Kidney glomerular epithelial cell (primary cell): ENCODE measurements around the gene RBBP6.

ENCODE experiments used
- DNase-seq: peaks from one replicate; lab custom pipeline; 2025; lab: John Stamatoyannopoulos, UW

RBBP6 gene

DNA sequence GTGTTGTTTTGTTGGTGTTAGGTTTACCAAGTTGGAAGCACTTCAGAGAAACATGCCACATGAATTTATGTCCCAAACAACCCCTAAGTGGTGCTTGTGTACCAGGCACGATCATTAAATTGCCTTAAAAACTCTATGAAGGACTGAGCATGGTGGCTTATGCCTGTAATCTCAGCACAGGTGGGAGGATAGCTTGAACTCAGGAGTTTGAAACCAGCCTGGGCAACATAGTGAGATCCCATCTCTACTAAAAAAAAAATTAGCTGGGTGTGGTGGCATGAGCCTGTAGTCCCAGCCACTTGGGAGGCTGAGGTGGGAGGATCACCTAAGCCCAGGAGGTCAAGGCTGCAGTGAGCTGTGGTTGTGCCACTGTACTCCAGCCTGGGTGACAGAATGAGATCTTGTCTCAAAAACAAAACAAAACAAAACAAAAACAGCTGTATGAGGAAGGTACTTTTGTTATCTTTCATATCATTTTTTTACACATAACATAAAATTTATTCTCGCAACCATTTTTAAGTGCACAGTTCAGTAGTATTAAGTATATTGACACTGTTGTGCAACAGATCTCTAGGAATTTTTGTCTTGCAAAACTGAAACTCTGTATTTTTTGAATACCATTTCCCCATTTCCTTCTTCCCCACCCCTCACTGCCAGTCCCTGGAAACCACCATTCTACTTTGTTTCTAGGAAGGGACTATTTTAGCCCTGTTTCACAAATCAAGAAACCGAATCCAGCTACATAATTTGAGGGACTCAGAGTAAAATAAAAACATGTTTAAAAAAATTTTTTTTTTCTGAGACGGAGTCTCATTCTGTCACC, 14.3 kb upstream of the RBBP6 start:
- DNase-seq: no peak

DNA sequence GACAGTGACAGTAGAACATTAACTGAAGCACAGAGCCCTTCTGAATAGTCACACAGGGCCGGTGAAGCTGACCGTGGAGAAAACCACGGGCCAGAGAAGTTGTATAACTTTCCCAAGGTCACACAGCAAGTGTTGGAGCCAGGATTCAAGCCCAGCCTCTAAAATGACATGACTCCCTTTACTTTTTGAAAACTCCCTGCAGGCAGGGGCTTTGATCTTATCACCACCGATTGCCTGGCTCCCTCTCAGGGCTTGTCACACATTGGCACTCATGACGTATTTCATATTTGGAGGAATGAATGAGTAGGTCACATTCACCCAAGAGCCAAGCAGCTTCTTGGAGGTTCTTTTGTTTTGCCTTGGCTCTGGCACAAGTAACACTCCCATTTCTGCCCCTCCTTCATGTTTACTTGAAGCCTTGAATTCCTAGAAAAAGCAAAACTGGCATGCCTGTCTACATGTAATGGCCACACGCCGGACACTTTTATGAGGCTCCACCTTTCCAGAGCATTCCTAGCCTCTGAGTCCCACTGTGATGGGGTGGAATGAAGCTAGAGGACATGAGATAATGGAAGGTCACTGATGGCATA, 13.3 kb upstream of the RBBP6 start:
- no peak for DNase-seq

DNA sequence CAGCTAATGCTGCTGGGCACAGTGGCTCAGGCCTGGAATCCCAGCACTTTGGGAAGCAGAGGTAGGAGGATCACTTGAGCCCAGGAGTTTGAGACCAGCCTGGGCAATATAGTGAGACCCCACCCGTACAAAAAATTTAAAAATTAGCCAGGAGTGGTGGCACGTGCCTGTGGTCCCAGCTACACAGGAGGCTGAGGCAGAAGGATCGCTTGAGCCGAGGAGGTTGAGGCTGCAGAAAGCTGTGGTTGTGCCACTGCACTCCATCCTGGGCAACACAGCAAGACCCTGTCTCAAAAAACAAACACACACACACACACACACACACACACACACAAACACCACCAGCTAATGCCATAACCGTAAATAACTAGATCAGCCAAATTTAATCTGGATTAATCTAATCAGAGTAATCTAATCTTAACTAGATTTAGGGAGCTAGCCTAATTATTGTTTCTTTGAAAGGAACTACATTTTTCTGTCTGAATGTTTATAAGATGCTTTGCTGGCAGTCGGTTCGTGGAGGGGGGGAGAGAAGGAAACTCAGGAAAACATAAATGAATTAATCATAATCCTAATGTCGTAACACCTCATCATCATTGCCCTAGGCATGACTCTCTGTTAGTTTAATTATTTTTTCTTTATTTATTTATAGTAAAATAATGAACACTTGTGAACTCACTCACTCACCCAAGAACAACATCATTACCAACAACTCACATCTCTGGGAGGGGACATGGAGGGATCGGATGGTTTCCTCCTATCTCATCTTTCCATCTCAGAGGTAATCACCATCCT, 12.5 kb upstream of the RBBP6 start:
- DNase-seq: no peak

DNA sequence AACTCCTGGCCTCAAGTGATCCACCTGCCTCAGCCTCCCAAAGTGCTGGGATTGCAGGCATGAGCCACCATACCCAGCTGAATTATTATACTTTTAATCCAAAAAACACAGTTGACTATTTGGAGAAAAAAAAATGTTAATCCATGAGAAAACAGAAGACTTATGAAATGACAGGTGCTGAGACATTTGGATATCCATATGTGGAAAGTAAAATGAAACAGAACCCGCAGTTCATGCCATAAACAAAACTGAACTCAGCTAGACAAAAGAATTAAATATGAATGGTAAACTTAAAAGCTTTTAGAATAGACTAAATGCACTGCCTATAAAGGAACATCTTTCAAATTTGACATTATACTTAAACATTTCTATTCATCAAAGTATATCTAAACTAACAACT, 8.2 kb upstream of the RBBP6 start:
- DNase-seq: no peak

DNA sequence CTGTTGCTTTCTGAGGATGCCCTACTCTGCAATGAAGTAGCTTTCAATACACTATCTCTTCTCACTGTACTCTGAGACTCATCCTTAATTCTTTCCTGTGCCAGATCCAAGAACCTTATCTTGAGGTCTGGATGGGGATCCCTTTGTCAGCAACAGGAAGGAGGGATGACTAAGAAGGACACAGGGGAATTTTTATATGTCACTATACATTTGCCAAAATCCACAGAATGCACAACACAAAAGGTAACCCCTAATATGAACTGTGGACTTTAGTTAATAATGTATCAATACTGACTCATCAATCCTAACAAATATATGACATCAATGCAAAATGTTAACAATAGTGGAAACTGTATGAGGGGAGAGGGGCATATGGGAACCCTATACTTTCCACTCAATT, 4.7 kb upstream of the RBBP6 start:
- no peak for DNase-seq

DNA sequence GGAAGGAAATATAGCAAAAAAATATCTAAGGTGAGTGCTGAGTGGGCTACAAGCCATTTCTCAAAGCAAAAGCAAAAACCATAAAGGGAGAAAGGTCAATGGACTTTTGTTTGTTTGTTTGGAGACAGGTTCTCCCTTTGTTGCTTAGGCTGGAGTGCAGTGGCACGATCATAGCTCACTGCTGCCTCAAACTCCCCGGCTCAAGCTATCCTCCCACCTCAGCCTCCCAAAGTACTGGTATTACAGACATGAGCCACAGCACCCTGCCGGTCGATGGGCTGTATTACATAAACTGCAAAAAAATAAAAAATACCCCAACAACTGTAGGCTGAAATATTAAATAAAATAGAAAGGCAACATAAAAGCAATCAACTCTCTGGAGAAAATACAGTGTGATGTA, 3.5 kb upstream of the RBBP6 start:
- DNase-seq: no peak

DNA sequence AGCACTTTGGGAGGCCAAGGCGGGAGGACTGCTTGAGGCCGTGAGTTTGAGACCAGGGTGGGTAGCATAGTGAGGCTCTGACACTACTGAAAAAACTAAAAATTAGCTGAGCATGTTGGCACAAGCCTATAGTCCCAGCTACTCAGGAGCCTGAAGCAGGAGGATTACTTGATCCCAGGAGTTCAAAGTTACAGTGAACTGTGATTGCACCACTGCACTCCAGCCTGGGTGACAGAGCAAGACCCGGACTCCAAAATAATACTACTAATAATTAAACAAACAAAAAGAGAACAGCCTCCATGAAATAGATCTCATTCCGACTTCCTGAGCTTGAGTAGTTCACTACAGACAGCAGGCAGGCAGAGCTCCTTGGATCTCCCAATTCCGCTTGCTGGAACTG, 2.7 kb upstream of the RBBP6 start:
- no peak for DNase-seq

DNA sequence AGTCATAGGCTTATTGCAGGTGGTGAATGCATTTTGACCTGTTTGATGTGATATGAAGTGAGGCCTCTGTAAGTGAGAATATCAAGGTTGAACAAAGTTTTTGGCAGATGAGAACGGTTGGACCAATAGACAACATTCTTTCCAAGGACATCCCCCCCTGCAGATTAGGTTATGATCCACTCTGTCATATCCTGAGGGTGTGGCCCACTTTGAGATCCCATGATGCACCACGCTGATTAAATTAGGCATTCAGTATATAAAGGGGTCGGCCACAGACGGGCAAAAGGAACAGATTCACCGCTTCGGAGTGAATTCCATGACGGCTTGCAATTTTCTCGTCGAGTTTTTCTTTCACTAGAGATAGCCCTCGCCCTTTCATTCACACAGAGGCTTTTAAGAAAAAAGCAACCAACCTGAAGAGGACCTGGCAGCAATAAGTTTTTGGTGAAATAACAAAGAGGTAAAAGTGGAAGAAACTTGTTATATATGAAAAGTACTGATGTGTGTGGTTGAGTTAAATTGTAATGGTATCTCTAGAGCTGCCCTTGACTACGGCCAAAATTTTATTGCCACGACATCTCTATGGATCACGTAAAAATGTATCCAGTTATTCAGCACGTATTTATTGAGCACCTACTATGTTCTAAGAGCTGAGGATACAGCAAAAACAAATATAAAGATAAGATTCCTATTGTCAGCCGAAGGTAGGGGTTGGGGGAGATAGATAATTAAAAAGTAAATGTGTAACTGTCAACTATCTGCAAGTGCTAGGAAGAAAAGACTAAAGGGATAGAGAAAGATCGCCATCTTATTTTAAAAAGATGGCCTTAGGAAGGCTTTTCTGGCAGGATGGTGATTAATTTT, 1.7 kb upstream of the RBBP6 start:
- no peak for DNase-seq

DNA sequence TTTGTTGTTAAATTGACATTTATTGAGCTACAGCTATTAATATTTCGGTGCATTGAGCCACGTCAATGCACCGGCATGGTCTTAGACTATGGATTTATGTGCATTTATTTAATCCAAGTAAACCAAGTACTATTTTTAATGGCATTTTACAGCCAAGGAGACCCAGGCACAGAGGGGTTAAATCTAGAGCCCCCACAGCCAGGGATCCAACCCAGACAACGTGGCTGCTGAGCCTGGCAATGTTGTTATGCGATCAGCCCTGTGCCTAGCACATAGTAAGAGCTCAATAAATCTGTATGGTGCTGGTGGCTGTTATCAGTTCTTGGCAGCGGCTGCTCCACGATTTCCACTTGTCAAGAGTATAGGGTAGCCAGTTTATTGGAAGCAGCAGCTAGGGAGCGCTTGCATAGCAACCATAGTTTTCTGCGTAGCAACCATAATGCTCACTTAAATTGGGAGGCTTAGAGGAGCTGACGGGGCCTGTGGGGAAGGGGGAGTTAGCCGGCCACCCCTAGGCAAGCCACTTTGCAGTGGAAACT, 541 bp upstream of the RBBP6 start:
- DNase-seq: peak; percentile 89

DNA sequence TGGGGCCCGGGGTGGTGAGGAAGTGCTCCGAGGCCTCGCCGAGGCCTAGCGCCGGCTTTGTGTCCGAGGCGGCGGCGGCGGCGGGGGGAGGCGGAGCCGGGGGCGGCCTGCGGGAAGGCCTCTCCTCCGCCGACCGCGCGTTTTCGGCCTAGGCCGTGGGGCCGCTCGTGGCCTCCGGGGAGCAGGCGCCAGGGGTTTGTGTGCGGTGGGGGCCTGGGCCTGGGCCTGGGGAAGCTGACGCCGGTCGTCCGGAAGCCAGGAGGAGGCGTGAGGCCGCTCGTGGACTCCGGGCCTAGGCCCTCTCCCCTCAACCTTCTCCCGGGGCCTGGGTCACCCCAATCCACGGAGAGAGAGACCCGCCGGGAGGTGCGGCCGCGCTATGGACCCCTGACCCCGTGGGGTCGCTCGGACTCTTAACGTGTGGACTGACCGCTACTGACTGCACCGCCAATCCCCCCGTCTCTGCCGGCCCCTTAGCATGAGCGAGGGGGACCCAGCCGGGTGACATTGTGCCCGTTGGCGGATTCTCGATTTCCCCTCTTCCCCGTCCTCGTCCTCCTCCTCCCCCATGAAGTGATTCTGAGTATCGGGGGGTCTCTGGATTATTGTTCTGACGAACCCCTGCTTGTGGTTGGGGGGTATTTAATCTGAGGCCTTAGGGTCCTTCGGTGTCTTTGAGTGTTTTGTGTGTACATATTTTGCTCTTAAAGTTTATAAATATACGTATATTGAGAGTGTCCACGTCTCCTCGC, 660 bp downstream of the RBBP6 start:
- DNase-seq: no peak

DNA sequence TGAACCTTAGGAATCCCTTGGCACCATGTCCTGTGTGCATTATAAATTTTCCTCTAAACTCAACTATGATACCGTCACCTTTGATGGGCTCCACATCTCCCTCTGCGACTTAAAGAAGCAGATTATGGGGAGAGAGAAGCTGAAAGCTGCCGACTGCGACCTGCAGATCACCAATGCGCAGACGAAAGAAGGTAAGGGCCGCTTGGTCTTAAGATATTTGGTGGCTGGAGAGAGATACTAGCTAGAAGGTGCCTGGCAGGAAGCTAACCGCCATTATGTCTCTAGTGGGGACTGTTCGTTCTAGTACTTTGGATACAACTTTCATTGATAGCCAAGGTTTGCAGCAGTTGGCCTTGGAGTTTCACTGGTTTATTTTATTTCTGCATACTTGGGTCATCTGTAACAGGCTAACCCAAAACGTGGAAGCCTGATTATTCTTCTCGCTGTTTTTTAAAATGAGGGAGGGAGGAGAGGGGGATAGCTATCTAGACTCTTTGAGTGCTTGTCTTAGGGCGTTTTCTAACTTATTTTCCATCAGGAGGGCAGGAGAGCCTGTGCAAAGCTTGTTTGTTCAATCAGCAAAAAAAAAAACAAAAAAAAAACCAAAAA, 1.3 kb downstream of the RBBP6 start:
- peak; percentile 25 for DNase-seq

DNA sequence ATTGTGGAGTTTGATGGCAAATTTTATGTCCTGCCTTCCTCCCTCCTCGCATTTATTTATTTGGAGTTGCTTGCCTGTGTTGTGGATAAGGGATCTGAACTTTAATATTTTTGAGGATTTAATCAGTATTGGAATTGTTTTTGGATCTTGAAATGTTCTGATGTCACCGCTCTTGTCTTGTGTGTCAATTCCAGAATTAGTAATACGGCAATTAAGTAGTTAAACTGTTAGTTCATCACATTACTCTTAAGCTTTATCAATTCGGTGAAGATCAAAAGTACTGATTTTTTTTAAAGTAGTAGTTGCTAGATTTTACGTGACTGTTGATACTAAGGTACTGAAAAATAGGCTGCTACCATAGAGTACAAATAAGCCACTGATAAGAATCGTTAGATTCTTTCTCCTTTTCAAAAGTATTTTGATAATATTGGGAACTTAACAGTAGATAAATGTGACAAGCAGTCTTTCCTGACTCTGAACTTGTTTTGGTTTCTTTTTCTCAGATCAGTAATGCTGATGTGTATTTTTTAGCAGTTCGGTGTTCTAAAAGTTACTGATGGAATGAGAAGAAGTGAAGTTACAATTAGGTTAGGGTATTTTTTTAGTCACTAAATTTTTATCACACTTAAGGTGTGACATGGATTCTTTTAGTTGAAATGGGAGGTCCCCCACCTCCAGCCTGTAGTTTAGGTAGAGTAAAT, 2.0 kb downstream of the RBBP6 start:
- no peak for DNase-seq

DNA sequence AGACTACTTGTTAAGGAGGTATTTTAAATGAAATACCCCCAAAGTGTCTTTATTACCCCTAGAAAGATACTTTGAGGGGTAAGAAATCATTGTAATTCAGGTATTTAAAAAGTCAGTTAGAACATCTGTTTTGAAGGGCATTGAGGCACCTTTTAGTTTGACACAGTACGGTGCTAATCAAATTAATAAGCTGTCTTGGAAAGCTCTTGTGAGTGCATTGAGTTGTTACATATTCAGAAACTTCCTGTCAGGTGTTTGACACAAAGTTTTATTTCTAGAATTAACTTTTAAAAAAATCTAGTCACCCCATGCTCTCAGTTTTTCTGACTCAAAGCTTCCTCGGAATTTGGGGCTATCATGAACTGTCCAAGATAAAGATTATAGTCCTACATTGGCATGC, 4.6 kb downstream of the RBBP6 start:
- DNase-seq: no peak

DNA sequence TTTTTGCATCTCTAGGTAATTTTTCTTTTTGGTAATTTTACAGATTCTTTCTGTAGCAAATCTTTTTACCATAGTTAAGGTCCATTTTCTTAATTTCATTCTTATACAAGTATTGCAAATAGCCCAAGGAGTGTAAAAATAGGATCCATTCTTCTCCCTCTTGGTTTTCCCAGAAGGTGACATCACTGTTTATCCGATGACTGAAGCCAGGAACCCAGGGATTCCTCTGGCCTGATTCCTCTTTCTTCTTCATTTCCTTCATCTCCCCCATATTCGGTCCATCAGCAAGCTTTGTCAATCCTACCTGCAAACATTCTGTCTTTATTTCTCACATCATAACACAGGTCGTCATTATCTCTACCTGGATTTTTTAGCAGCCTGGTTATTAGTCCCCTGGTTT, 5.3 kb downstream of the RBBP6 start:
- DNase-seq: peak; percentile 32

DNA sequence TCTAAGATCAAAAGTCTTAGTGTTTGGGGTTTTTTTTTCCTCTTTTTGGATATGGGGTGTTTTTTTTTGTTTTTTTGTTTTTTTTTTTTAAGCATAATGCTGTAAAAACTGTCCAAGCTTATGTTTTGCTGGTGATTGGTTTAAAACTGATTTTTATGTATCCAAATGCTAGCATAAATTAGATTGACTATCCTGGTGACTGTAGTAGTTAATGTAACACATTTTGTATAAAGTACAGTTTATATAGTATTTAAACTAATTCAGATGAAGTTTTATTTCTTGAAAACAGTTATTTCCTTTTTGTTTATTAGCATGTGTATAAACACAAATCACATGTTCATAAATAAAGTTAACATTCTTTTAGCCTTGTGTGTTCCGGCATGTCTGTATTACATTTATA, 10.9 kb downstream of the RBBP6 start:
- no peak for DNase-seq

DNA sequence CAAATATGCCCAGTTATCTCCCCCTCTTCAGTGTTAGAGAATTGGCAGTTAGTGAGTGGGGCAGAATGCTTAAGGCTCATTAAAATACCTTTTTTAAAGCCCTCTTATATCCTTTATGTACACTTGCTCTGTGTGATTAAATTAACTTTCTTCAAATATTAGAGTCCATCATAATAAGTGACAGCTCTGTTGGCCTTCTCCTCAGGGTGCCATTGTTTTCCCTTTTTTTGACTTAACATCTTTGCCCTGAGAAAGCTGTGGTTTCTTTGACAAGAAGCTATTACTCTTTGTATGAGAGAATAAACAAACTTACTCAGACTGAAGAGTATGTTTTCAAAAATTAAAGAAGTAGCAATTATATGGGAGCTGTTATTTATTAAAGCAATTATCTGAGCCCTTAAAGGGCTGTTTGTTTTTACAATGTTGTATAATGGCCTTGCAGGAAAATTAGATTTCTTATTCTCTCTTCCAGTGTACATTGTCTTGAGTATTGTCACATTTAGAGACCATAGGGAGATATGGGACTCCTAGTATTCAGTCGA, 13.4 kb downstream of the RBBP6 start:
- DNase-seq: no peak

DNA sequence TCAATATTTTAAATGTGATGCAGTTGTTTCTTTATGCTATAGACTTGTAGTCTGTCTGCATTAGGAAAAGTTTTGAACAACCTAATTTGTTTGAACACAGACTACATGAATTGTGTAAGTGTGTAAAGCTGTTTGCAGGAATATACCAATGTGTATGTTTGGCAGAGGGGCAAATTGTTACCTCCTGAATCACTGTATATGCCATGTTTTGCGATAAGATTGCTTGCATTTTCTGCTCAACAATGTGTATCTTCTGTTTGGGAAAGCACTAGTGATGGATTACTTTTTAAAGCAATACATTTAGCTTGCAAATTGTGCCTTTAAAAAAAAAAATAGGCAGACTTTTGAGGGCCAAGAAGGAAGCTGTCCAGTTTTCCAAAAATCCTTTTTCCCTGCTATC, 14.6 kb downstream of the RBBP6 start:
- DNase-seq: no peak

DNA sequence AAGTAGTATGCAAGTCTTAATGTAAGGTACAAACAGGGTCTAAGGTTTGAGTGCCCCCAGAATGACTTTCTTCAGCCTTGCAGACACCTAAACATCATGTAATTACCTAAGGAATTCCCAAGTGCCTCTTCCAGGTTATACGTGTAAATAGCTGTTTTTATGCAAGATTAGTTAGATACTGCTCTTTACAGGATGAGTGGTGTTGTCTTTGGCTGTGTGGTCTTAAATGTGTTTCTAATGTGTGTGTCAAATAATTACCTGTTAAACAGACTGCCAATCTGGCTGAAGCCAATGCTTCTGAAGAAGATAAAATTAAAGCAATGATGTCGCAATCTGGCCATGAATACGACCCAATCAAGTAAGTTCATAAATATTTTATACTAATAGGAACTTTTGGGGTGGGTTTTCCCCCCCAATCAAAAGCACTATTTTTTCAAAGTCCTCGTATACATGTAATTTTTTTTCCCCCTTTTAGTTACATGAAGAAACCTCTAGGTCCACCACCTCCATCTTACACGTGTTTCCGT, 16.0 kb downstream of the RBBP6 start:
- no peak for DNase-seq

DNA sequence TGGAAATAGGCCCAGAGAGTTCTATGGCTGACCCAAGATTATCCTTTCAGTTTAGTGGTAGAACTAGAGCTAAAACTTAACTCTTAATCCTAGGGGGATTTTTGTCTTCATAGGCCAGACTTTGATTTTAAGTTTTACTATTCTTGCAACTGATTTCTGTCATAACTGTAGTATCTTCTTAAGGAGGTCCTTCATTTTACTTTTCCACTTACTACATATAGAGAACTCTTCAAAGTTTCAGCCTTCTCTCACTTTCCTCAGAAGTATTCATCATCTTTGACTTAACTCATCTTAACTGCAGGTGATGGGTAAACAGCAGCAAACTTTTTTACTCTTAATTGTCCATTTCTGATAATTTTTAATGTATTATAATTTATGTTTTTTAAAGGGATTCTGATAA, 23.4 kb downstream of the RBBP6 start:
- no peak for DNase-seq

DNA sequence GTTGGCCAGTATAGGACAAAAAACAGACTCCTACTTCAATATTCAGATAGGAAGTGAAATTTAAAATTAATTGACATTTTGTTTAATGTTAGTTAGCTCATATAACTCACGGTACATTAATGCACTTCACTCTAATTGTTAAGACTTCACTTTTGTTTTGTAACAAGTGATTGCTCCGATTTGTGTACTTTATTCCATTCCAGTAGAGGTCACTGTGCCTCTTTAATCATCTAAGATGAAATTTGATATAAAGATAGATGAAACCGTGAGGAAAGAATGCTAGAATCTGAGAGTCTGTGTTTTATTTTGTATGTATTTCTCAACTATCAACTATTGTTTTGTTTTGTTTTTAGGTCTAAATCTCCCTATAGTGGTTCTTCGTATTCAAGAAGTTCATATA, 29.0 kb downstream of the RBBP6 start:
- DNase-seq: no peak
